H54 (cell line): ENCODE data around the gene POLDIP2.
"Not testable (repeated sequence)": the region's sequence is repeated elsewhere in the genome, so short reads cannot be mapped to it uniquely, and the experiment has no call there.

Experiments
- DNase-seq: peaks from one replicate; pipeline ENCODE4 v3.0.0; 2011; ENCODE audit warnings: low spot score, mixed read lengths; ENCODE audit not compliant: insufficient read length
- FAIRE-seq: peaks from 3 replicates; lab custom pipeline; 2011; peaks lifted over from hg19 to GRCh38; lab: Jason Lieb, UNC
- POLR2A ChIP-seq: IDR thresholded peaks from 2 replicates; pipeline ENCODE4 v1.6.1; 2011; ENCODE audit warnings: low read depth, mild to moderate bottlenecking, low read length

POLDIP2 gene

DNA sequence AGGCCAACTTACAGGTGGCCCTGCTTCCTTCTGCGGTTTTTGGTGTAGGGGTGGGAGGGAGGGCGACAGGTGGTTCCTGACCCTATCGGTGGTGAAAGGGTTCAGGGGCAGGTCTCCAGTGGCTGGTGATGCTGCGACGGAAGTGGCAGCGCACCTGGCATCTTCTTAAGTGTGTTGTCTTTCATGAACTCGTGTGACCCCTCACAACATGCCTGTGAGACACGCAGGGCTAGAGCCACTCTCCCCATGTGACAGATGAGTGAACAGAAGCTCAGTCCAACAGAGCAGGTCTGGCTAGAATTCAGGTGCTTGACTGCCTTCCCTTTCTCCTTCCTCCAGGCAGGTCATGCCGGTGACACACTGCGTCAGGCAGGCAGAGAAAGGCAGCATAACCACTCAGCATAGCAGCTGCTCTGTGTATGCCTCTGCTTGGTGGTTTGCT lies 13.8 kb downstream of the POLDIP2 start:
- FAIRE-seq (no peak), DNase-seq (no peak)
- no peak for TF ChIP-seq POLR2A

DNA sequence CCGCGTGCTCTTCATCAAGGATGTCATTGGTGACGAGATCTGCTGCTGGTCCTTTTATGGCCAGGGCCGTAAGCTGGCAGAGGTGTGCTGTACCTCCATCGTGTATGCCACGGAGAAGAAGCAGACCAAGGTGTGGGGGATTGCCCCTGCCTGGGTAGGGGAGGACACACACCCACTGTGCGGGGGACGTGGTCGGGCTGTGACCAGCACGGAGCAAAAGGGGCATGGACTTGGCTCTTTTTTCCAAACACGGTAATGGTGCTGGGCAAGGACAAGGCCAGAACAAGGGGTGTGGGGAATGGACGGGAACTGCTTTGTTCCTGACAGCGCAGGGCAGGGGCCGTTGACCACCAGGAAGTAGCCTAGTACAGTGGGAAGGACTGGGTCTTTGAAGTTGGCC lies 15.0 kb downstream of the POLDIP2 start:
- no peak for TF ChIP-seq POLR2A
- no peak for DNase-seq
- no peak for FAIRE-seq

DNA sequence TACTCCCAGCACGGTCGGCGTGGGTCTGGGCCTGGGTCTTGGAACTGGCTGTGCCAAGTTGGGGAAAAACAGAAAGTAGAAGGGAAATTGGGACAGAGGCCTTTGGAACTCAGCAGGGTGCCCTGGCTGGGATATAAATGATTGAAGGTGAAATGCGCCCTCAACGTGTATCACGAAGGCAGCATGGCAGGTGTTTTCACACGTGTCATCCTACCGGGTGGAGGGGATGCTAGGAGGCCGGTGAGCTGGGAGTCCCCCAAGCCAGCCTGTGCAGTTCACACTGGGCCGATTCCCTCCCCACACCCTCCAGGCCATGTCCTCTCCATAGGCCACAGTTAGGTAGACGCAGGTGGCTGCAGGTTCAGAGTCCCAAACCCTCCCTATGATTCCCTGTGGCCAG lies 15.8 kb downstream of the POLDIP2 start:
- FAIRE-seq (no peak), DNase-seq (no peak)
- TF ChIP-seq POLR2A: no peak

DNA sequence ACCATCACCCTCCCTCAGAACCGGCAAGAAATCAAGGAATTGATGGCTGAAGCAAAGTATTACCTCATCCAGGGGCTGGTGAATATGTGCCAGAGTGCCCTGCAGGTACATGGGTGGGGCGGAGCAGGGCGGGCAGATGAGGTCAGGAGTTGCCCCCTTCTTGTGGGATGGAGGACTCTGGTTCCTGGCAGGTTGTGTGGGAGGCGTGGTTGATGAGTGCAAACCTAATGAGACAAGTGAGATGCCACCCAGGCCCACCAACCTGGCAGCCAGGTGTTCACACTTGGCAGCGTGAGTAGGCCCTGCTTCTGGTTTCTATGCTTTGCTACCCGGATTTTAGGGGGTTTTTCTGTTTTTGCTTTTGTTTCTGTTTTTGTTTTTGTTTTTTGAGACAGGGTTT lies 17.0 kb downstream of the POLDIP2 start:
- TF ChIP-seq POLR2A: no peak
- FAIRE-seq: no peak
- no peak for DNase-seq

DNA sequence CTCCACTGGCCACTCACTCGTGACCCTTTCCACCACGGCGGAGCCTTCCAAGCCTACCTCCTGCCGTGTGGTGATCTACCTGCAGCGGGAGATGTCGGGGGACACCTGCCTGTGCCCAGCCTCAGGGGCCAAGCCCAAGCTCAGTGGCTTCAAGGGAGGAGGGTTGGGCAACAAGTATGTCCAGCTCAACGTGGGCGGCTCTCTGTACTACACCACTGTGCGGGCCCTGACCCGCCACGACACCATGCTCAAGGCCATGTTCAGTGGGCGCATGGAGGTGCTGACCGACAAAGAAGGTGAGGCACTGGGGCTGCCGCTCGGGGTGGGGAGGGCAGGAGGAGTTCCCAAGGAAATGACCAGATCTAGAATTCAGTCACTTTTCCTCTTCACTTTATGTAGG lies 17.9 kb downstream of the POLDIP2 start:
- FAIRE-seq: no peak
- no peak for DNase-seq
- no peak for TF ChIP-seq POLR2A

DNA sequence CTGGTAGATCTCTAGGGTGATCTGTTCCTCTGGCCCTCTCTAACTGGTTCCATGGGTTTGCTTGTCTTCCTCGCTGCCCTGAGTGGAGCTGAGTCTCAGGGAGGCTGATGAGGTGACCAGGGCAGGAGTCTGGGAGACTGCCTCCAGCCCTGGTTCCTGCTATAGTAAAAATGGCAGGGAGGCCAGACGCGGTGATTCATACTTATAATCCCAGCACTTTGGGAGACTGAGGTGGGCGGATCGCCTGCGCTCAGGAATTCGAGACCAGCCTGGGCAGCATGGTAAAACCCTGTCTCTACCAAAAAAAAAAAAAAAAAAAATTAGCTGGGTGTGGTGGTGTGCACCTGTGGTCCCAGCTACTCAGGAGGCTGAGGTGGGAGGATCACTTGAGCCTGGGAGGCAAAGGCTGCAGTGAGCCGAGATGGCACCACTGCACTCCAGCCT lies 18.5 kb downstream of the POLDIP2 start:
- FAIRE-seq: not testable (repeated sequence)

DNA sequence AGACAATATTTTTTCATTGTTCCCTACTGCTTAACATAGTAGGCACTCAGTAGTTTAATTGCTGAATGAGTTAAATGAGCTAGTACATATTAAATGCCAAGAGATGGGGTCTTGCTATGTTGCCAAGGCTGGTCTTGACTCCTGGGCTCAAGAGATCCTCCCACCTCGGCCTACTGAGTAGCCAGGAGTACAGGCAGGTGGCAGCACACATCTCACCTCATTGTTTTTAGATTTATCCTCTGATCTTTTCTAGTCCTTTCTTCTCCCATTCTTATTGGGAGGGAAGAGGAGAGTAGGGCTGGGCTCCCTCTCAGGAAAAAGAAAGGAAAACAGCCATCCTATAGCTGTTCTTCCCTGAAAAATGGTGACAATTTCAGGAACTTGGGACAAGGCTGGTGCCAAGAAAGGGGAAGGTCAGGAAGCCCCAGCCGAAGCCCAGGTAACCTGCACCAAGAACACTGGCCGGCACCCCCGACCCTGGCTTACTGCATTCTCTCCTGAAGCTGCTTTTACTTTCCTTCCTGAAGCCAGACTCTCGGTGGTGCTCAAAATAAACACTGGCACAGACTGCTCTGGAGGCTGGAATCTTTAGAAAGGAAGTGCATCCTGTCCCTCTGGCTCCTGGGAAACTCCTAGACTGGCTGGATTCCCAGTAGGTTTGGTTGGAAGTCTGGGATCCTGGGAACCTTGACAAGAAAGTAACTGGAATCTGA lies 19.1 kb downstream of the POLDIP2 start:
- DNase-seq (no peak), FAIRE-seq (no peak)
- TF ChIP-seq POLR2A: no peak

More for the DNA sequence above, 18.5 kb downstream of the POLDIP2 start:
- DNase-seq: not testable (repeated sequence)

DNA sequence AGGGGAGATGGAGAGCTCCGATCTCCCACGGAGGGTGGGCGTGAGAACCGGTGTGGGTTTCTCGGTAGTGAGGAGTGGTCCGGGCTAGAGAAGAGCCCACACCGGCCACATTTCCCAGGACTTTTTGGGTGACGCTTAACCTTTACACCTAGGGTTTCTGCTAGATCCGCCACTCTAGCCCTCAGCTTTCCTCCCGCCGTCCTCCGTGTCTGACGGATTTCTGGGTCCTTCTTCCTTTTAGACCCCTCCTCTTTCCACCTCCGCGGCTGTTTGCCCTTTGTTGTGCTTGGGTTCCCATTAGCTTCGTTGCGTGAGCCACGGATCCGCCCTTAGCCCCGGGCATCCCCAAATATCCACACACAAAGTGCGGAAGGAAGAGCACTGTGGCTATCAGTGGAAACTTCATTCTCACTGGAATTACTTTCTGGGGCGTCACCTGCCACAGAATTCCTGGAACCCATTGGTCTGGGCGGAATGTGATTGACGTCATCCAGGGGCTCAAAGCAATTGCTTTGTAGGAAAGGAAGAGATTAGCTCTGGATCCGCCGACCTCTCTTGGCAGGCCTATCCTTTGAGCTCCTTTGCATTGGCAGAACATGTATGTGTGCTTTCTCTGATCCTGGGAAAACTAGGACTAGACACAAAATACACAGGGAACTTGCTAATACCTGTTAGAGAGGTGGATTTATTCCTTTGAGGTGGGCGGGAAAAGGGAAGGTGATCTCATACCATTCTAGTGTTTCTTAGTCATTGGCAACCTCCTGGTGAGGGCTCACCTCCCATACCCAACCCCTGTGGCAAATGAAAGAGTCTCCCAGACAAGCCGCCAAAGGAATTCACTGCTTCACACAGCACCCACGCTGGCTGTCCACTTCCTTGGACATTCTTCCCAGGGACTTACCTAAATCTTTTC lies 21.1 kb downstream of the POLDIP2 start:
- peak; percentile 34; the same call in 1 of the 2 replicates for TF ChIP-seq POLR2A
- DNase-seq (peak; percentile 40), FAIRE-seq (no peak)

DNA sequence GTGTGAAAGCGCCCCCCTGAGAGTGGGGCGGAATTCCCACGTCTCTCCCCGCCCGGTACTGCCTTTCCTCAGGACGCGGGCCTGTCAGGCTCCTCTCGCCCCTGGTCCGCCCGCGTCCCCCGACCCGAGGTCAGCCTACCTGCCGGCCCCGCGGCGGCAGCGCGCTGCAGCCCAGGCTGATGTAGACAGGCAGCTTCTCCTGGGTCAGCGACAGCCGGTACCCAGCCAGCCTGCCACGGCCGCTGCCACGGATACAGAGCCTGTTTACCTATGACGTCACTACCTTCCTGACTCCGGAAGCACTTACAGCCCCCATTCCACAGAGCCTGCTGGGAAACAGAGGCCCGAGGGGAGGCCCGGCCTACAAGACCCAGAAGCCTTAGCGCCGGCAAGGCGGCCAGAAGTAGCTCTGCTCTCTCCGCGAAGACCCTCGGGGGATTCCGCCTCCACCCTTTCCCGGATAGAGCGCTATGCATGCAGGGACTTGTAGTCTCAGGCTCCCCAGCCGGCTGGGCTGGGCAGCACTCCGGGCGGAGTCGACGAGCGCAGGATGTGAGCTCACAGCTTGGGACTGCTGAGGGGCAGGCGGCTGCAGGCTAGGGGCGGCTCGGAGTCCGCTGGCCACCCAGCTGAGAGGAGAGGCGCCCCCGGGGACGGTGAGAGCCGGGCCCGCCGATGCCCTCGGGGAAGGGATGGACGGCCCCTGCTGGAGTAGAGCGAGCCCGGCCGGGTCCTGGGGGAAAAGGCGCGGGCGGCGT lies 21.9 kb downstream of the POLDIP2 start, which contains the start of the genes IFT20 and TNFAIP1:
TSS of gene IFT20 (minus strand) at position 272 of the 758 bp plus-strand sequence. CDS start 3,487 bp downstream, outside the sequence.
TSS of gene TNFAIP1 (plus strand) at position 561 of the 758 bp plus-strand sequence. CDS start 3,761 bp downstream, outside the sequence.
- no peak for FAIRE-seq
- DNase-seq: peak; percentile 78
- peak; percentile 81 for TF ChIP-seq POLR2A

DNA sequence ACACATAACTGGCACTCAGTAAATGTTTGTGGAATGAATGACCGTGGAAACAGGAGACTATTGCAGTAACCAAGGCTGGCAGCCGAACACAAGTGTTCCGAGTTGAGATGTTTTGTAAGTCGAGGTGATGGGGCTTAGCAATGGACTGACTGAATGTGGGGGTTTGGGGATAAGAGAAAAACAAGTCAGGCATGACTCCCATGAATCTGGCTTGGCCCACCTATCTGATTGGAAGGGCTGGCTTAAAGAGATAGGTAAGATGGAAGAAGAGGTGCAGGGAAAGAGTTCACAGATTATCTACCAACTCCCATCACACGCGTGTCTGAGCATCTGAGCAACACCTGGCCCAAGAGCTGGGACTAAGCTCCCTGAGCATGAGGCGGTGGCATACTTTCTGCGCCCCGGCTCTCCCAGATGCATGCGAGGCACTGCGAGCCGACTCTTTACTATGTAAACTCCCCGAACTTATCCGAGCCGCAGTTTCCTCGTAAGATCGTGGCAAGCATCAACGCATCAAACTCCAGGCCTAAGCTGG lies 22.6 kb downstream of the POLDIP2 start:
- no peak for DNase-seq
- FAIRE-seq: no peak
- TF ChIP-seq POLR2A: no peak

DNA sequence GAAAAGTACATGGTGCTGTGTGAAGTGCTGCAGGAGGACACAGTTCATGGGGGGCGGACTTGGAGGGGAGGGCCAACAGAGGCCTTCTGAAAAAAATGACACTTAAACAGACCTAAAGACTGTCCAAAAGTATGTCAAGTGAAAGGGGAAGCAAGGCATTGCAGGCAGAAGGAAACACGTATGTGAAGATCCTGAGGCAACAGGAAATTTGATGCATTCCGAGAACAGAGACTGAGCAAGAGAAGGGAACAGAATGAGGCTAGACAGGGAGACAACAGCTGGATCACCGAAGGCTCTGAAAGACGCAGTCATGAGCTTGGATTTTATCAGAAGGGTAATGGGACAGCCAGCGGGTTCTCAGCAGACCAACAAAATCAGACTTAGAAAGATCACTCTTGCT lies 23.2 kb downstream of the POLDIP2 start:
- DNase-seq: no peak
- no peak for TF ChIP-seq POLR2A
- no peak for FAIRE-seq

DNA sequence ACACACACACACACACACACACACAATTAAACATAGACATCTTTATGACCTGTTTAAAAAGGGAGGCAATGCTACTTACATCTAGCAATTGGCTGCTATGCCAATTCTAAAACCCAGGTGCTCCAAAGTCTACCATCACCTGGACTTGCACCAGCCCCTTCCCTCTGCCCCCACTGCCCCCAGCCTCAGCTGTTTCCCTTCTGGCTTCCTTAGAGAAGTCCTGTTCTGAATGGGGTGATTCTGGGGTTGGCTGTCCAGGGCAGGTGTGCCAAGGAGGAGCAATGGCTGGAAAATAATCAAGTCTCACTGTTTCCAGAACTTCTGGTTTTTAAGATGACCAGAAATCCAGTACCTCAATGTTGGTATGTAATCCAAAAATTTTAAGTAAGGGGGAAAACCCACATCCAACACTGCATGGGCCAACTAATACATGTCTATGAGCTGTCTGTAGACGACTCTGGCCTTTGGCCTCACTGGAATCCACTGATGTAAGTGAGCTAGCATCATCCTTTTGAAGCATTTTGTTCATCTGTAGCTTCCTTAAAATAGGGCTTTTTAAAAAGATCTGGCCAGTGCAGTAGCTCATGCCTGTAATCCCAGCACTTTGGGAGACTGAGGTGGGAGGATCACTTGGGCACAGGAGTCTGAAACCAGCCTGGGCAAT lies 24.1 kb downstream of the POLDIP2 start:
- DNase-seq (no peak), FAIRE-seq (no peak)
- TF ChIP-seq POLR2A: no peak
